Motor neuron (in vitro differentiated cells): ENCODE measurements around the gene IGSF9. TPM values are rescaled to one million over a fixed set of nuclear protein-coding genes. Genes with fewer than 3 reads are reported as not detected.
A peak's percentile ranks its signal among the peaks of the same experiment; 100 is the strongest.

Source experiments
- ATAC-seq, 8 experiments: fragments of 200-7000 bp; cut with Tn5 transposase; replicated peaks in 6 of 8; 2 replicates each; pipeline ENCODE4 v1.8.0; 2021; ENCODE audit warnings: mild to moderate bottlenecking in 8 of 8, moderate library complexity in 8 of 8
- H3K27ac ChIP-seq, 2 donors: fragments of 250-450 bp; sonication (Bioruptor Pico); 2 replicates each; pipeline ENCODE4 v1.9.0; 2021; ENCODE audit warnings: antibody characterized with exemption in 2 of 2, mild to moderate bottlenecking in 2 of 2, moderate library complexity in 1 of 2
- H3K4me1 ChIP-seq, 2 donors: fragments of 250-450 bp; sonication (Bioruptor Pico); replicated peaks in 1 of 2; 2 replicates each; pipeline ENCODE4 v1.6.1; 2021; ENCODE audit warnings: antibody characterized with exemption in 2 of 2, mild to moderate bottlenecking in 2 of 2, moderate library complexity in 1 of 2
- H3K4me3 ChIP-seq, 5 donors: fragments of 250-450 bp; sonication (Bioruptor Pico); 2 replicates each; pipeline ENCODE4 v1.9.0; 2021; ENCODE audit warnings: antibody characterized with exemption in 5 of 5, mild to moderate bottlenecking in 5 of 5, moderate library complexity in 4 of 5
- WGBS, 10 experiments: fragments of 450-650 bp; shearing (Covaris generic); methylation state at CpG; one replicate each; pipeline ENCODE4 v1.0.0; 2022; 5-methylcytosine and 5-hydroxymethylcytosine counted together
- in situ Hi-C, 9 experiments: fragments of 400-800 bp; cut with MboI; loops; one replicate each; pipeline ENCODE4 v1.15.0; 2021; ENCODE audit warnings: low sequenced_read_pairs in 9 of 9, low pct_unique_long_range_greater_than_20kb in 2 of 9; ENCODE audit not compliant: unreplicated experiment in 9 of 9
- total RNA-seq, 8 experiments: library from RNA; unstranded; fragments of 300-600 nt; gene quantifications; 2 replicates each; pipeline versions ENCODE4 v1.2.3 to v1.2.4, GENCODE V29; 2022

Gene IGSF9
- total RNA-seq, 8 experiments from 2014 or later: 0.59 to 16.2 (median 3.4) TPM

DNA sequence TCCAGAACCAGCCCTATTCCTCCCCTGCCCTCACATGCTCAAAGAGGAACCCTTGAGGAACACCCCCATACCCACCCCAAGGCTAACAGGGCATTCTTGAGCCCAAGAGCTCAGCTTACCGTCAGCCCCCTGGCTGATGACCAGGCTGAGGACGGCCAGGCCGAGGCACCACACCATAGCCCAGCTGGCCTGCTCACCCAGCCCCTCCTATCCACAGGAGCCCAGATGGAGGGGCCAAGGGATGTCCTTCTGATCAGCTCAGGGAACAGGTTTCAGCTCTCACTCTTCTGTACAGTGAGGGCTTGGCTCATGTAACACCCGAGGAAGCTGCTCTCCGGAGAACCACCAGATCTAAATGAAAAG lies 2.2 kb downstream of the IGSF9 start:
- in situ Hi-C loops: loop anchor here in 3 of 9 experiments (25.0 kb wide), 3 partner anchors 144 to 294 kb away; partner anchors contain the start of genes IGSF8 (in 2 of the 3), KCNJ9 (in 2 of the 3) and DUSP23 (in 1 of the 3)
- ATAC-seq: no peak
- Histone ChIP-seq H3K4me3 (no peak overlapping the region), H3K27ac (no peak overlapping the region), H3K4me1 (peaks cover 45 to 49% of the 10 kb centered on the region in 2 donors)
- 35 to 95% methylated on average over 4 to 5 of the region's 5 CpGs; no CpG with 5 or more reads in 8 of the 10 experiments for WGBS, 10 experiments

DNA sequence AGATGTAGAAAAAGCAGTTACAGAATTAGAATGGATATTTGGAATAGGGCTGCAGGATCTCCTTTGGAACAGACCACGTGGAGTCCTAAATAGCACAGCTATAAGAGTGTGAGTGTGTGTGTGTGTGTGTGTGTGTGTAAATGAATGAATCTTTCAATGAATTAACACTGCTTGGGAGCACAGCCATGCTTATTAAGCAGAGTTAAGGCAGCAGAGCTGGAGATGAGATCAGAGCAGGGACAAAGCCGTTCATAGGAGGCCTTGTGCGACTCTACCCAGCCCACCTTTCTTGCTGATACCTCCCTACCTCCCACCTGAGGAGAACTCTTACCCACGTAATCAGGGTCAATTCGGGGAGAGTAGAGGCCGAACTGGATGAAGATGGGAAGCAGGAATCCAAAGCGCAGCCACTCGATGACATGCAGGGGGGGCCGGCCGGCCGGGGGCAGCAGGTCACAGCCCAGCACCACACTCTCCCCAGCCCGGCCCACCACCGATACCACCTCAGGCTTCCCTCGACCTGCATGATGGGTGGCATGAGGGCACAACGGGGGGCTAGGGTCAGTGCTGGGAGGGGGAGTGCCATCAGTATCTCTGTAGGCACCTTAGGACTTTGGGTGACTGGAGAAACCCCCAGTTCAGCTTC lies 2.7 kb downstream of the IGSF9 start:
- WGBS, 10 experiments: 64 to 100% (median 76%) methylated on average over 1 to 5 of the region's 15 CpGs; no CpG with 5 or more reads in 5 of the 10 experiments
- Histone ChIP-seq H3K27ac (peak overlapping the region in 1 of 2 donors; percentile 68), H3K4me1 (peaks cover 49 to 54% of the 10 kb centered on the region in 2 donors), H3K4me3 (no peak overlapping the region)
- in situ Hi-C loops: loop anchor here in 3 of 9 experiments (25.0 kb wide), 3 partner anchors 145 to 295 kb away; partner anchors contain the start of genes IGSF8 (in 2 of the 3), KCNJ9 (in 2 of the 3) and DUSP23 (in 1 of the 3)
- ATAC-seq: no peak

DNA sequence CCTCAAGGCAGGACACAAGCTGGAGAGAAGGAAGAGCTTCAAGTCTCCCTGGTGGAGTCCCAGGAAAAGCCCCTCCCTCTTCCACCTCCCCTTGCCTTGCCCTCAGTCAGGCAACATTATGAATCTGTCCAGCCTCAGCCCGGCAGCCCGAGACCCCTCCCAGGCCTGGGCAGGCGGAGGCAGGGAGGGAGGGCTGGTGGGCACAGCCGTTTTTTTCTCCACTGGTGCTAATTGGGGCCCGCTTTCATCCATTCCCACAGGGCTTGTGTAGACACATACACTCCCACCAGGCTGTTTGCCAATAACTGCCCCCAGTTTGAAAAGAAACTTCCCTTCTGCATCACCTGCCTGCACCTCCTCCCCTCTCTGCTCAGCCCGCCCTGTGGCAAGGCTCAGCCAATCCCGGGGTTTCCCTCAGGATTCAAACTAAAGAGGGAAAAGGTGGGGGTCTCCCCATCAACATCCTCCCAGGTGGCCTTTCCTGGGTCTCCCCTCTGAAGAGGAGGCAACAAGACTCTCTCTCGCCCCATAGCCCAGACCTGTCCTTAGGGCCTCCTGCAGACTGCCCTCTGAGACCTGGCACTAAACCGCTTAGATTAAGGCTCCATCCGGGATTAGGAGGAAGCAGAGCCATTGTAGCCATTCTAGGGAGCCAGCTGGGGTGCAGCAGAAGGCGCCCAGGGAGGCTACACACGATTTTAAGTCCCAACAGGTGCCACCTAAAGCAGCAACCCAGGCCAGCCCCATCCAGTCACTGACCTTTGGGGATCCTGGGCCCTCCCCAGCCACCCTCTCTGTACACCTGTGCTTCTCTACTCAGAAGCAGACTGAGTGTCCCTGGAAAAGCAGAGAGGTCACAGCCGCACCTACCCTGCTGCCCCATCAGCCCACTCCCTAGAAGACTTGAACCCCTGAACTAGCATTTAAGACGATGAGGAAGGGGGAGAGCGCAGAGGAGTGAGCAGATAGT lies 3.5 kb downstream of the IGSF9 start:
- in situ Hi-C loops: loop anchor here in 3 of 9 experiments (25.0 kb wide), 3 partner anchors 145 to 295 kb away; partner anchors contain the start of genes IGSF8 (in 2 of the 3), KCNJ9 (in 2 of the 3) and DUSP23 (in 1 of the 3)
- 39 to 100% (median 73%) methylated on average over 1 to 10 of the region's 15 CpGs; no CpG with 5 or more reads in 2 of the 10 experiments for WGBS, 10 experiments
- H3K4me3 ChIP-seq: peak overlapping the region in 2 of 5 donors; percentile 2 to 15

GRCh38 chr1:159941141-159941540 lies 4.3 kb downstream of the IGSF9 start:
- WGBS, 10 experiments: 0 to 80% (median 3%) methylated on average over 1 to 4 of the region's 5 CpGs; no CpG with 5 or more reads in 4 of the 10 experiments
- in situ Hi-C loops: loop anchor here in 3 of 9 experiments (25.0 kb wide), 3 partner anchors 146 to 296 kb away; partner anchors contain the start of genes IGSF8 (in 2 of the 3), KCNJ9 (in 2 of the 3) and DUSP23 (in 1 of the 3)
- peak overlapping the region in 2 of 5 donors; percentile 2 to 15 for H3K4me3 ChIP-seq

More for the DNA sequence above, 3.5 kb downstream of the IGSF9 start:
- Histone ChIP-seq H3K4me1 (peaks cover 58 to 63% of the 10 kb centered on the region in 2 donors), H3K27ac (peak overlapping the region; percentile 67 to 68)
- ATAC-seq: peak in 5 of 8 experiments; percentile 7 to 30 (median 18)

DNA sequence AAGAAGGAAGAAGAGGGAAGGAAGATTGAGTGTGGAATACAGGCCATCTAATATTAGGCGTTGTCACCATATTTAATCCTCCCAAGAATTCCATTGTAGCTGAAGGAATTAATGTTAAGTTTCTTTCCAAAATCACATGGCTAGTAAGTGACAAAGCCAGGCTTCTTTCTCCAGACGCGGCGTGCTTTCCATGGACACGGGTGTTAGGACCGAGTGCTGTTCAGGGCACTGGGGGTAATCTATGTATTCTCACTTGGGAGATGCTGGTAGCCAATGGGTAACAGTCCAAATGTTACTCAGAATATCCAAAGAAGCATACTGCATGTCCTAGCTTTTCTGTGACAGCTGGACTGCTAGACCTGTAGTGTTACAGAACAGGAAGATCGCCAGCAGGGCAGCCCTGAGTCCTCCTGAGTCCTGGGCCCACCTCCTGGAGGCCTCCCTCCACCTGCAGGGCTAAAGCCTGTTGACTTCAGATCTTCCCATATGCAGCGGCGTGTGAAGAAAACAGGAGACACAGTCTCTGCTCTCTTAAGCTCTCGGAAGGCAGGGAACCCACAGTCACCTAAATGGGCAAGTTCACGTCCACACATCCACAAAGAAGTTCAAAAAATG lies 5.3 kb downstream of the IGSF9 start:
- H3K4me1 ChIP-seq: peaks cover 62% of the 10 kb centered on the region in 2 donors
- in situ Hi-C loops: loop anchor here in 3 of 9 experiments (25.0 kb wide), 3 partner anchors 147 to 297 kb away; partner anchors contain the start of genes IGSF8 (in 2 of the 3), KCNJ9 (in 2 of the 3) and DUSP23 (in 1 of the 3)
- H3K27ac ChIP-seq: peak overlapping the region in 1 of 2 donors; percentile 10
- H3K4me3 ChIP-seq: no peak overlapping the region
- ATAC-seq: no peak
- 40 to 100% (median 95%) methylated on average over 1 to 11 of the region's 11 CpGs; no CpG with 5 or more reads in 2 of the 10 experiments for WGBS, 10 experiments

More at GRCh38 chr1:159941141-159941540, 4.3 kb downstream of the IGSF9 start:
- peaks cover 62 to 66% of the 10 kb centered on the region in 2 donors for H3K4me1 ChIP-seq
- peak overlapping the region; percentile 67 to 68 for H3K27ac ChIP-seq
- ATAC-seq: peak in 5 of 8 experiments; percentile 36 to 62 (median 57)

- peak in 2 of 8 experiments; percentile 45 to 63 for ATAC-seq
- WGBS, 10 experiments: 7 to 100% (median 47%) methylated on average over 1 to 3 of the region's 3 CpGs; no CpG with 5 or more reads in 2 of the 10 experiments
- peaks cover 61 to 62% of the 10 kb centered on the region in 2 donors for H3K4me1 ChIP-seq
- in situ Hi-C loops: loop anchor here in 4 of 9 experiments (5.0 to 25.0 kb wide), 6 partner anchors 65 to 298 kb away; partner anchors contain the start of genes IGSF8 (in 2 of the 4), KCNJ9 (in 2 of the 4), DUSP23 (in 1 of the 4) and KCNJ10 (in 1 of the 4)
- no peak overlapping the region for H3K4me3 ChIP-seq
- no peak overlapping the region for H3K27ac ChIP-seq
Measured at GRCh38 chr1:159939678-159940002, 5.8 kb downstream of the IGSF9 start.

- Histone ChIP-seq H3K4me3 (no peak overlapping the region), H3K4me1 (peaks cover 55 to 57% of the 10 kb centered on the region in 2 donors), H3K27ac (no peak overlapping the region)
- 36 to 100% (median 82%) methylated on average over 1 to 6 of the region's 6 CpGs for WGBS, 10 experiments
- ATAC-seq: peak in 2 of 8 experiments; percentile 62 to 64
- in situ Hi-C loops: loop anchor here in 4 of 9 experiments (5.0 to 25.0 kb wide), 6 partner anchors 66 to 298 kb away; partner anchors contain the start of genes IGSF8 (in 2 of the 4), KCNJ9 (in 2 of the 4), DUSP23 (in 1 of the 4) and KCNJ10 (in 1 of the 4)
Measured at GRCh38 chr1:159938905-159939677, 6.3 kb downstream of the IGSF9 start.

DNA sequence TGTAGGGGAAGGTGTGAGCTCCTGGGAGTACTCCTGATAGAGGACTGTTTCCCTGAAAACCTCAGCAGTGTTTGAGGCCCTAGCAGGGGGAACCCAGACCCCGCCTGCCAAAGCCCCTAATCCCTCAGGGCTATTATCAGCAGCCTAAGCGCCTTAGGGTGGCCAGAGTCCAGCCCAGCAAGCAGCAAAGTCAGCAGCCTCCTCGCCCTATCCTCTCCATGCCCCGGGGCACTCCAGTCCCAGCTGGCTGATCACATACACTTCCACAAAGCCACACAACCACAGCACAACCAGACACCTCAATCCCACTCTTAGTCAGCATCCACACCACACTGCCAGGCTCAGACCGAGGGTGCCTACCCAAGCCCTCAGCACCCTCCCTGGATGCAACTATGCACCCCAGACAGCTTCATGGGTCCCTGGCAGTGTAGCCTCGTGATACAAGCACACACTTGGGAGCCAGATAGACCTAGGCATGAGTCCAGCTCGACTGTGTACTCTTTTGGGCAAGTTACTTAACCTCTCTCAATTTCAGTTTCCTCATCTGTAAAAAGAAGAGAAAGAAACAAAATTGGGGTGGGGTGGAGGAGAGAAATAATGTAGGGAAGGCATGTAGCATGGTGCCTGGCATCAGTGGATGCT lies 7.1 kb downstream of the IGSF9 start:
- ATAC-seq: peak in 2 of 8 experiments; percentile 8 to 22
- 43 to 86% (median 58%) methylated on average over 1 to 7 of the region's 7 CpGs; no CpG with 5 or more reads in 4 of the 10 experiments for WGBS, 10 experiments
- Histone ChIP-seq H3K4me1 (peaks cover 48 to 50% of the 10 kb centered on the region in 2 donors), H3K27ac (no peak overlapping the region), H3K4me3 (no peak overlapping the region)
- in situ Hi-C loops: loop anchor here in 4 of 9 experiments (5.0 to 25.0 kb wide), 6 partner anchors 66 to 299 kb away; partner anchors contain the start of genes IGSF8 (in 2 of the 4), KCNJ9 (in 2 of the 4), DUSP23 (in 1 of the 4) and KCNJ10 (in 1 of the 4)

GRCh38 chr1:159937054-159937750 lies 8.2 kb downstream of the IGSF9 start:
- 0 to 40% (median 20%) methylated on average over 1 to 3 of the region's 4 CpGs; no CpG with 5 or more reads in 3 of the 10 experiments for WGBS, 10 experiments
- in situ Hi-C loops: loop anchor here in 4 of 9 experiments (5.0 to 25.0 kb wide), 6 partner anchors 68 to 300 kb away; partner anchors contain the start of genes IGSF8 (in 2 of the 4), KCNJ9 (in 2 of the 4), DUSP23 (in 1 of the 4) and KCNJ10 (in 1 of the 4)
- no peak for ATAC-seq
- Histone ChIP-seq H3K4me1 (peaks cover 36 to 38% of the 10 kb centered on the region in 2 donors), H3K27ac (peak overlapping the region in 1 of 2 donors; percentile 67), H3K4me3 (no peak overlapping the region)
